H9 (cell line): ENCODE measurements around the gene PITPNM3. TPM values are rescaled to one million over a fixed set of nuclear protein-coding genes. Genes with fewer than 3 reads are reported as not detected.

ENCODE experiments used
- DNase-seq: peaks from one replicate; pipeline ENCODE4 v3.0.0-alpha.2; 2017
- H2AFZ ChIP-seq: one replicate; pipeline ENCODE4 v1.6.1; 2013; ENCODE audit warnings: mild to moderate bottlenecking, low read length, control low read depth, moderate library complexity
- H2AK5ac ChIP-seq: 2 replicates; pipeline ENCODE4 v1.6.1; 2013; ENCODE audit warnings: low read length, control low read depth, mixed read lengths; ENCODE audit not compliant: insufficient read length
- H2BK120ac ChIP-seq: one replicate; pipeline ENCODE4 v1.6.1; 2013; ENCODE audit warnings: low read depth, mild to moderate bottlenecking, low read length, control low read depth, inconsistent platforms; ENCODE audit not compliant: poor library complexity, severe bottlenecking
- H2BK12ac ChIP-seq: 2 replicates; pipeline ENCODE4 v1.6.1; 2013; ENCODE audit warnings: low read length, control low read depth, mixed read lengths, low read depth; ENCODE audit not compliant: insufficient read length
- H2BK15ac ChIP-seq: 2 replicates; pipeline ENCODE4 v1.6.1; 2013; ENCODE audit warnings: low read depth, low read length, control low read depth
- H2BK20ac ChIP-seq: one replicate; pipeline ENCODE4 v1.6.1; 2013; ENCODE audit warnings: low read depth, mild to moderate bottlenecking, low read length, control low read depth, inconsistent platforms; ENCODE audit not compliant: poor library complexity, severe bottlenecking
- H2BK5ac ChIP-seq: 2 replicates; pipeline ENCODE4 v1.6.1; 2013; ENCODE audit warnings: low read length, control low read depth, mixed read lengths; ENCODE audit not compliant: insufficient read length
- H3K14ac ChIP-seq: 2 replicates; pipeline ENCODE4 v1.6.1; 2013; ENCODE audit warnings: low read length, control low read depth; ENCODE audit not compliant: insufficient read depth
- H3K18ac ChIP-seq: 2 replicates; pipeline ENCODE4 v1.6.1; 2013; ENCODE audit warnings: low read depth, mild to moderate bottlenecking, mixed read lengths, low read length, control low read depth; ENCODE audit not compliant: insufficient read length
- H3K23ac ChIP-seq: 2 replicates; pipeline ENCODE4 v1.6.1; 2013; ENCODE audit warnings: low read length, control low read depth, mixed read lengths, low read depth; ENCODE audit not compliant: insufficient read length
- H3K23me2 ChIP-seq: 2 replicates; pipeline ENCODE4 v1.6.1; 2013; ENCODE audit warnings: low read depth, mild to moderate bottlenecking, mixed read lengths, low read length, control low read depth; ENCODE audit not compliant: insufficient read length, poor library complexity, severe bottlenecking
- H3K27ac ChIP-seq: 2 replicates; pipeline ENCODE4 v1.5.1; 2013; ENCODE audit warnings: low read length, control low read depth, mixed read lengths, low read depth; ENCODE audit not compliant: insufficient read length
- H3K27me3 ChIP-seq: 2 replicates; pipeline ENCODE4 v1.6.1; 2013; ENCODE audit warnings: low read length, control low read depth, inconsistent platforms; ENCODE audit not compliant: insufficient read depth
- H3K4ac ChIP-seq: 2 replicates; pipeline ENCODE4 v1.6.1; 2013; ENCODE audit warnings: low read depth, mild to moderate bottlenecking, control low read depth, inconsistent platforms, low read length, moderate library complexity
- H3K4me1 ChIP-seq: 2 replicates; pipeline ENCODE4 v1.6.1; 2013; ENCODE audit warnings: low read length, control low read depth, inconsistent platforms; ENCODE audit not compliant: insufficient read depth
- H3K4me2 ChIP-seq: 2 replicates; pipeline ENCODE4 v1.6.1; 2013; ENCODE audit warnings: low read length, control low read depth, mixed read lengths; ENCODE audit not compliant: insufficient read length, insufficient read depth
- H3K56ac ChIP-seq: 2 replicates; pipeline ENCODE4 v1.6.1; 2013; ENCODE audit warnings: low read depth, mild to moderate bottlenecking, mixed read lengths, low read length, control low read depth; ENCODE audit not compliant: insufficient read length
- H3K79me1 ChIP-seq: 2 replicates; pipeline ENCODE4 v1.6.1; 2013; ENCODE audit warnings: low read depth, mild to moderate bottlenecking, moderate library complexity, low read length, control low read depth, inconsistent platforms; ENCODE audit not compliant: insufficient read depth, poor library complexity, severe bottlenecking
- H3K79me2 ChIP-seq: 2 replicates; pipeline ENCODE4 v1.6.1; 2013; ENCODE audit warnings: low read length, control low read depth, inconsistent platforms; ENCODE audit not compliant: insufficient read depth
- H3K9ac ChIP-seq: 2 replicates; pipeline ENCODE4 v1.6.1; 2013; ENCODE audit warnings: low read length, control low read depth, mixed read lengths; ENCODE audit not compliant: insufficient read length; ENCODE audit errors: extremely low read depth
- H3K9me3 ChIP-seq: one replicate; pipeline ENCODE4 v1.6.1; 2013; ENCODE audit warnings: low read depth, low read length, inconsistent platforms; ENCODE audit not compliant: control insufficient read depth
- H3T11ph ChIP-seq: one replicate; pipeline ENCODE4 v1.6.1; 2013; ENCODE audit warnings: mild to moderate bottlenecking, low read length, control low read depth, inconsistent platforms
- H4K20me1 ChIP-seq: one replicate; pipeline ENCODE4 v1.6.1; 2013; ENCODE audit not compliant: control insufficient read depth, insufficient read length, insufficient read depth
- H4K5ac ChIP-seq: 2 replicates; pipeline ENCODE4 v1.6.1; 2013; ENCODE audit warnings: low read depth, mild to moderate bottlenecking, mixed read lengths, low read length, control low read depth; ENCODE audit not compliant: insufficient read length
- H4K8ac ChIP-seq: replicated peaks from 2 replicates; pipeline ENCODE4 v1.6.1; 2013; ENCODE audit warnings: low read length, control low read depth, mixed read lengths, low read depth; ENCODE audit not compliant: insufficient read length
- H4K91ac ChIP-seq: 2 replicates; pipeline ENCODE4 v1.6.1; 2013; ENCODE audit warnings: low read depth, mild to moderate bottlenecking, moderate library complexity, mixed read lengths, low read length, control low read depth; ENCODE audit not compliant: insufficient read length
- H3K27ac Mint-ChIP-seq, 3 experiments: 2 replicates in 2 of 3; 3 replicates in 1 of 3; pipeline ENCODE4 v1.8.0; 2020 to 2021; ENCODE audit warnings: mixed read lengths in 3 of 3, mild to moderate bottlenecking in 1 of 3, moderate library complexity in 1 of 3
- H3K27me3 Mint-ChIP-seq: 2 replicates; pipeline ENCODE4 v1.8.0; 2021; ENCODE audit warnings: low read depth, mild to moderate bottlenecking, moderate library complexity, mixed read lengths
- H3K36me3 Mint-ChIP-seq, 3 experiments: 2 replicates in 2 of 3; 3 replicates in 1 of 3; pipeline ENCODE4 v1.8.0; 2020 to 2021; ENCODE audit warnings: low read depth in 3 of 3, mixed read lengths in 3 of 3; ENCODE audit not compliant: insufficient read depth in 1 of 3
- H3K4me1 Mint-ChIP-seq, 2 experiments: 2 replicates each; pipeline ENCODE4 v1.8.0; 2020; ENCODE audit warnings: mixed read lengths in 2 of 2
- H3K4me3 Mint-ChIP-seq, 2 experiments: 2 replicates in 1 of 2; 3 replicates in 1 of 2; pipeline ENCODE4 v1.8.0; 2020 to 2021; ENCODE audit warnings: mild to moderate bottlenecking in 2 of 2, mixed read lengths in 2 of 2, moderate library complexity in 1 of 2
- H3K9me3 Mint-ChIP-seq, 2 experiments: 2 replicates in 1 of 2; 3 replicates in 1 of 2; pipeline ENCODE4 v1.8.0; 2020; ENCODE audit warnings: mild to moderate bottlenecking in 2 of 2, mixed read lengths in 2 of 2, moderate library complexity in 1 of 2
- WGBS: extraction: QIAGEN DNeasy Blood & Tissue Kit; methylation state at CpG from one replicate; pipeline ENCODE4 v1.1.7; 2013; ENCODE audit warnings: missing lambda C conversion rate, low lambda C conversion rate, mixed read lengths; ENCODE audit not compliant: insufficient read length; ENCODE audit errors: extremely low coverage; 5-methylcytosine and 5-hydroxymethylcytosine counted together
- total RNA-seq: library from RNA; stranded (reverse); gene quantifications from 2 replicates; pipeline ENCODE4 v1.2.1, GENCODE V29; 2021
- TF ChIP-seq, protein P1 (sequence below): fragments of 200-600 bp; sonication (generic); conservative IDR thresholded peaks from 3 replicates; pipeline ENCODE4 v1.8.0; 2021; ENCODE audit warnings: antibody characterized with exemption, mild to moderate bottlenecking

The PITPNM3 gene
- total RNA-seq, 1 experiment from 2014 or later, result 3.4 TPM

DNA sequence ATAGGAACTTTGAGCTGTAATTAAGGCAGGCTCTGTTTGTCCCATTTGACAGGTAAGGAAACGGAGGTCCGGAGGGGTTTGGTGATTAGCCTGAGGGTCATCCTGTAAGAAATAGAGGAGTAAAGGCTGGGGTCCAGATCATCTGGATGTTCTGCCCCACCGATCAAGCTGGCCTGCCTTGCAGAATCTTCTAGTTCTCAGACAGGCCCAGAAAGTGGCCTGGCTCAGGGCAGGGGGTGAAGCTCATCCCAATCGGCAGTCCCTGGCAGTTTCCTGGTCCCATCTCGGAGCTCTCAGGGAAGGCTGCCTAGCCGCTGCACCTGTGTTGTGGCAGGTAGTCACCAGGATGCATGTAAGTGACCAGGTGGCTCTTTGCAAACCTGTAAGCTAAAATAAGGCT lies 107.9 kb downstream of the PITPNM3 start:
- Histone ChIP-seq H3K23me2 (peaks cover 10% of the 10 kb centered on the region), H3T11ph (no peak overlapping the region), H3K9ac (no peak overlapping the region), H3K4ac (no peak overlapping the region), H4K5ac (no peak overlapping the region), H2BK15ac (no peak overlapping the region), H2BK120ac (no peak overlapping the region), H3K27me3 (no peaks in the 10 kb centered on the region), H3K4me2 (no peak overlapping the region), H4K8ac (no peak overlapping the region), H3K79me1 (peaks cover 16% of the 10 kb centered on the region), H3K4me1 (peaks cover 13% of the 10 kb centered on the region; the same call in 1 of the 2 replicates), H2AFZ (no peak overlapping the region), H2AK5ac (no peak overlapping the region), H3K14ac (no peak overlapping the region), H4K91ac (no peak overlapping the region), H2BK20ac (no peak overlapping the region), H3K9me3 (no peaks in the 10 kb centered on the region), H2BK12ac (no peak overlapping the region), H3K79me2 (no peaks in the 10 kb centered on the region; the same call in 1 of the 2 replicates), H3K18ac (no peak overlapping the region), H2BK5ac (no peak overlapping the region), H3K27ac (no peak overlapping the region), H4K20me1 (no peaks in the 10 kb centered on the region), H3K56ac (no peak overlapping the region), H3K23ac (no peak overlapping the region)
- H3K27me3 Mint-ChIP-seq, result no peaks in the 10 kb centered on the region
- peaks cover 61 to 70% of the 10 kb centered on the region in 2 experiments for H3K4me1 Mint-ChIP-seq
- TF ChIP-seq, protein P1, sequence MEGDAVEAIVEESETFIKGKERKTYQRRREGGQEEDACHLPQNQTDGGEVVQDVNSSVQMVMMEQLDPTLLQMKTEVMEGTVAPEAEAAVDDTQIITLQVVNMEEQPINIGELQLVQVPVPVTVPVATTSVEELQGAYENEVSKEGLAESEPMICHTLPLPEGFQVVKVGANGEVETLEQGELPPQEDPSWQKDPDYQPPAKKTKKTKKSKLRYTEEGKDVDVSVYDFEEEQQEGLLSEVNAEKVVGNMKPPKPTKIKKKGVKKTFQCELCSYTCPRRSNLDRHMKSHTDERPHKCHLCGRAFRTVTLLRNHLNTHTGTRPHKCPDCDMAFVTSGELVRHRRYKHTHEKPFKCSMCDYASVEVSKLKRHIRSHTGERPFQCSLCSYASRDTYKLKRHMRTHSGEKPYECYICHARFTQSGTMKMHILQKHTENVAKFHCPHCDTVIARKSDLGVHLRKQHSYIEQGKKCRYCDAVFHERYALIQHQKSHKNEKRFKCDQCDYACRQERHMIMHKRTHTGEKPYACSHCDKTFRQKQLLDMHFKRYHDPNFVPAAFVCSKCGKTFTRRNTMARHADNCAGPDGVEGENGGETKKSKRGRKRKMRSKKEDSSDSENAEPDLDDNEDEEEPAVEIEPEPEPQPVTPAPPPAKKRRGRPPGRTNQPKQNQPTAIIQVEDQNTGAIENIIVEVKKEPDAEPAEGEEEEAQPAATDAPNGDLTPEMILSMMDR, result no peak
- H3K9me3 Mint-ChIP-seq, result no peaks in the 10 kb centered on the region; a peak in 1 of 5 replicates
- WGBS, result no CpG with 5 or more reads among the region's 6 CpGs
- peak overlapping the region in 1 of 3 experiments; percentile 44; a peak in 1 of 7 replicates for H3K27ac Mint-ChIP-seq
- no peak for DNase-seq
- H3K36me3 Mint-ChIP-seq, result peaks cover 30 to 62% (median 52%) of the 10 kb centered on the region in 3 experiments
- H3K4me3 Mint-ChIP-seq, result no peak overlapping the region; a peak in 1 of 5 replicates
